HG03342 (cell line): ENCODE data around the gene XRCC2.
"Not testable (repeated sequence)": the region's sequence is repeated elsewhere in the genome, so short reads cannot be mapped to it uniquely, and the experiment has no call there.

Experiments
- ATAC-seq: cut with Tn5 transposase; IDR thresholded peaks from one replicate; pipeline ENCODE4 v1.9.1; 2021; ENCODE audit warnings: mild to moderate bottlenecking, moderate library complexity; ENCODE audit not compliant: unreplicated experiment

Gene XRCC2

DNA sequence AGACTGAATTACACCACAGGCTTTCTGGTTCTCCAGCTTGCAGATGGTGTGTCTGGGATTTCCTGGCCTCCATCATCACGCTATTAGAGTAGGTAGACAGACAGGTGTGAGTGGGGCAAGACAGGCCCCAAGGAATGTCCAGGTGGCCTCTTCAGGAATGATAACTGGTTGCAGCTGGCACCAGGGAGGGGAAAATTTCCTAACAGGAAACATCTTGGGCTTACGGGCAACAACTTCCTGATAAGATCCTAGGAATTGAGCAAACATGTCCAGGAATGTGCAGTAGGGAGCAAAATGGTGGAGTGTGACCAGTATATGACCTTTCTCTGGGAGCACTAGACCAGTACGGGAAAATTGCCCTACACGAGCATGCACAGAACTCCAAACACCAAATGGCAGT, 11.3 kb downstream of the XRCC2 start:
- ATAC-seq, result no peak

DNA sequence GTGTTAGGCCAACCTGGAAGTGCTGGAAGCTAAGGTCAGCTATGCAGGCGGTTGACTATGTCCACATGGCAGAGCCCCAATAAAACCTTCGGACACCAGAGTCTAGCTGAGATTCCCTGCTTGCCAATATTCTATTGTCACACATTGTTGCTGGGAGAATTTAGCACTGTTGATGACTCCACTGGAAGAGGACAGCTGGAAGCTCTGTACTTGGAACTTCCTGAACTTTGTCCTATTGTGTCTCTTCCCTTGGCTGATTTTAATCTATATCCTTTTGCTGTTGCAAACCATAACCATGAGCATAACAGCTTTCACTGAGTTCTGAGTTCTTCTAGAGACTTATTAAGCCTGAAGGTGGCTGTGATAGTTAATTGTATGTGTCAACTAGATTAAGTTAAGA, 12.0 kb downstream of the XRCC2 start:
- ATAC-seq, result no peak

DNA sequence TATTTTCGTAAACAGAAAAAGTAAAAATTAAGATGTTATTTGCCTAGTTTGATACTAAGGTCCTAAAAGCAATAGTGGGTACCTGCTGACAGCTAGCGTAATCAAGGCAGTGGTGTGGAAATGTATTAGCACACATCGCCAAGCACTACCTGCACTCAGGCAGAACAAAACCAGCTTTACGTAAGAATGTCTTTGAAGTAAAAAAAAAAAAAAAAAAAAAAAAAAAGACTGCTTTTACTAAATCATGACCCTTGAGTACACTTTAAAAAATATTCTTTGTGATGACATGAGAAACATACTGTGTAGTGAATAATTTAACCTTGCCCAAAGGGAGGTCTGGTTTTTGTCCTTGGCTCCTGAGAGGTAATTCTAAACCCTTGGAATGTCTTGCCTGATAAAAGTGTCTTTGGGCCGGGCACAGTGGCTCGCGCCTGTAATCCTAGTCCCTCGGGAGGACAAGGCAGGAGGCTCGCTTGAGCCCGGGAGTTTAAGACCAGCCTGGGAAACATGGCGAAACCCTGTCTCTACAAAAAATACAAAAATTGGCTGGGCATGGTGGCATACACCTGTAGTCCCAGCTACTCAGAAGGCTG, 12.7 kb downstream of the XRCC2 start:
- ATAC-seq, result no peak

DNA sequence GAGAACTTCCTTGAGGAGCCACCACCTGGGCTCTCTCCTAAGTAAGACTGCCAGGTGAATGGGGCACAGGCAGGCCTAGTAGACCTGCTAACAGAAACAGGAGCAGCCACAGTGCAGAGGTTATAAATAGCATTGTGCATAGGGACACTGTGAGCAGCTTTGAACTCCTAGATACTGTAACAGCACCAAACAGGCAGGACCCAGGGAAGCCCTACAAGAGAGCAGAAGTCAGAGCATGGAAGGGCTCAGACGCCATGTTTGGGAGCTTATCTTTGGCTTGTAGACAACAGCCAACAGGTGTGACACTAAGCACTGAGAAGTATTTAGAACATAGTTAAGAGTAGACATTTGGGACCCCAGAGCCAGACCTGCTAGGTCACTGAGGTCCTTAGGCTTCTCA, 14.5 kb downstream of the XRCC2 start:
- ATAC-seq, result no peak

DNA sequence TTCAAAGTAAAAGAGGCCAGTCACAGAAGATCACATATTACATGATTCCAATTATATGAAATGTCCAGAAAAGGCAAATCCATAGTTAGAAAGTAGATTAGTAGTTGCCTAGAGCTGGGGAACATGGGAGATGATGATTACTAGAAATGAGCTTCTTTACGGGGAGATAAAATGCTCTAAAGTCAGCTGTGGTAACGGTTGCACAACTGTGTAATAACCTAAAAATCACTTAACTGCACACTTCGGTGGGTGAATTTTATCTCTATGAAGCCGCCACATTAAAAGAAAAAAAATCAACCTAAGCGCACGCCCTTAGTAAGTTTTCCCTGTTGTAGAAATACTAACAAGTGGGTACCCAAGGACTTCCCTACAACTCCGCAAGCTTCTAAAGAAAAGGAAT, 15.9 kb downstream of the XRCC2 start:
- no peak for ATAC-seq

DNA sequence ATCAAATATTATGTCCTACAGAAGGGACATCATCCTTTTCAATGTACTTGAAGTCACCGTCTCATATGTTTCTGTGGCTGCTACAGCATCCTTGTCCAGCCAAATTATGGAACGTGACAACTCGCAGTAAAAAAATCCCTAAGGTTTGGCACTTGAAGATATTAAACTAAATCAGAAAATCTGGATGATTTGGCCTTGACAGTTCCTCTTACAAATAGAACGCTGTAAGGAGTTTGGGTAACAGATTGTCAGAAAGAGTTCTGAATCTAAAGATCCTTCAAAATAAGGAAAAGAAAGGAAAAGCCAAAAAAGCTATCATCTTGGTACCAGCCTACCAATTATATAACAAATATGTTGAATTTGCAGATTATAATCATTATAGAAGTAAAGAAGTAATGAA, 21.0 kb downstream of the XRCC2 start:
- ATAC-seq, result no peak

DNA sequence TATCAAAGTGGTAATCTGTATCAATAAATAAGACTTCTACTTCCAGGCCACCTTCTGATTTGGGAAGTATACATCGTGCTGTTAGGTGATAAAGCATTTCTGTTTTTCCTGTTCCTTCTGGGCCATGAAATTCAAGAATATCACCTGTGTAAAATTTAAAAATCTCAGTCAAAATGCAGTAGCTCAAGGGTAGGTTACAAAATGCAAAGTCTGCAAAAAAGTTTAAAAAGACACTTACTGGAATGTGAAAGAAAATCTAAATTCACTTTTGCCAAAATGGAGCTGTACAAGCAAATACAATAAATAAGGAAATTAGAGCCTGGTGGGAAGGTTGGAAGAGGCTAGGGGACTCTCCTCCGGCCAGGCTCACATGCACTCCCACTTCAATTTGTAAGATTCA, 26.7 kb downstream of the XRCC2 start:
- ATAC-seq, result no peak

DNA sequence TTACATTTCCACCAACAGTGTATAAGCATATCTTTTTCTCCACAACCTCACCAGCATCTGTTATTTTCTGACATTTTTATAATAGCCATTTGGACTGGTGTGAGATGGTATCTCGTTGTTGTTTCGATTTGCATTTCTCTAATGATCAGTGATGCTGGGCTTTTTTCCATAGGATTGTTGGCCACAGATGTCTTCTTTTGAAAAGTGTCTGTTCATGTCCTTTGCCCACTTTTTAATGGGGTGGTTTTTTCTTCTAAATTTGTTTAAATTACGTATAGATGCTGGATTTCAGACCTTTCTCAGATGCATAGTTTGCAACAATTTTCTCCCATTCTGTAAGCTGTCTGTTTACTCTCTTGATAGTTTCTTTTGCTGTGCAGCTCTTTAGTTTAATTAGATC, 28.9 kb downstream of the XRCC2 start:
- no peak for ATAC-seq

DNA sequence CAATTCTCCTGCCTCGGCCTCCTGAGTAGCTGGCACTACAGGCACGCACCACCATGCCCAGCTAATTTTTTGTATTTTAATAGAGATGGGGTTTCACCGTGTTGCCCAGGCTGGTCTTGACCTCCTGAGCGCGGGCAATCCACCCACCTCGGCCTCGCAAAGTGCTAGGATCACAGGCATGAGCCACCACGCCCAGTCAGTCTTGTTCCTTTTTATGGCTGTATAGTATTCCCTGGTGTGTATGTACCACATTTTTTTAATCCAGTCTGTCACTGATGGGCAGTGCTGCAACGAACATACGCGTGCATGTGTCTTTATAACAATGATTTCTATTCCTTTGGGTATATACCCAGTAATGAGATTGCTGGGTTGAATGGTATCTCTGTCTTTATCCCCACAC, 29.4 kb downstream of the XRCC2 start:
- not testable (repeated sequence) for ATAC-seq

DNA sequence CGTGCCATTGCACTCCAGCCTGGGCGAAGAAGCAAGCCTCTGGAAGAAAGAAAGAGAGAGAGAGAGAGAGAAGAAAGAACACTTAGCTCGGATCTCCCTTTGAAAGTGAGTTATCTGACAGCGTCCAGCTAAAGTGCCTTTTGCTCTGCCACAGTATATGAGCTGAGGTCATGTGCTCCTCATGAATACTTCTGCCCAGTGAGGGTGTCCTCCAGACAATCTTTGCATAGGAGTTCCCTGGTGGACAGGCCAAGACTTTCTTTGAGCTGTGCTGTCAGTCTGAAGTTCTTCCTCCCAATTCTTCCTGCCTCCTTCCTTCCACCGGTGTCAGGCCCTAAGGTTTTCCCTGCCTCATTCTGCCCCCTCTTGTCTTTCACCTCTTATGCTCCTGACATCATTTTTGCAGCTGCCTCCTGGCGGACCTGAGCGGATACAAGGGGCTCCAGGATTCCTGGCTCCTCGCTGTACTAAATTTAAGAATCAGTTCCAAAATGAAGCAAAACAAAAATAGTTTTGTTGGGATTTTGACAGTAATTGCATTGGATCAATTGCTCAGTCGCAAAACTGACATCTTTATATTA, 31.9 kb downstream of the XRCC2 start:
- no peak for ATAC-seq

DNA sequence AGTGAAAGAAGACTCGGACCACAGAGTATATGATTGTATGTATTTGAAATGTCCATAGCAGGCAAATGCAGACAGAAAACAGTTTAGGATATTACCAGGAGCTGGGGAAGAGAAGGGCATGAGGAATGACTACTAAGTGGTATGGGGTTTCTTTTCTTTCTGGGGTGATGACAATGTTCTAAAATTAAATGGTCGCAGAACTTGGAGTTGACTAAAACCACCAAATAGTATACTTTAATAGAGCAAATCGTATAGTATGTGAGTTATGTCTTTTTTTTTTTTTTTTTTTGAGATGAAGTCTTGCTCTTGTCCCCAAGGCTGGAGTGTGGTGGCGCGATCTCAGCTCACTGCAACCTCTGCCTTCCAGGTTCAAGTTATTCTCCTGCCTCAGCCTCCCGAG, 34.6 kb downstream of the XRCC2 start:
- ATAC-seq, result no peak

DNA sequence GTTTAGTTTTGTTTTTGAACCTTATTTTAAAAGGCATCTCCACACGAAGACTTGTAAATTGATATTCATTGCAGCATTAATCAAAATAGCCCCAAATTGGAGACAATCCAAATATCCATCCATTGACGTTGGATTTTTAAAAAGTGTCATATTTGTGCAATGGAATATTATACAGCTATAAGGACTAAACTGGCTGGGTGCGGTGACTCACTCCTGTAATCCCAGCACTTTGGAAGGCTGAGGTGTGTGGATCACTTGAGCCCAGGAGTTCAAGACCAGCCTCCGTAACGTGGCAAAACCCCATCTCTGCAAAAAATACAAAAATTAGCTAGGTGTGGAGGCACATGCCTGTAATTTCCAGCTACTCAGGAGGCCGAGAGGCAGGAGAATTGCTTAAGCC, 35.1 kb downstream of the XRCC2 start:
- no peak for ATAC-seq

DNA sequence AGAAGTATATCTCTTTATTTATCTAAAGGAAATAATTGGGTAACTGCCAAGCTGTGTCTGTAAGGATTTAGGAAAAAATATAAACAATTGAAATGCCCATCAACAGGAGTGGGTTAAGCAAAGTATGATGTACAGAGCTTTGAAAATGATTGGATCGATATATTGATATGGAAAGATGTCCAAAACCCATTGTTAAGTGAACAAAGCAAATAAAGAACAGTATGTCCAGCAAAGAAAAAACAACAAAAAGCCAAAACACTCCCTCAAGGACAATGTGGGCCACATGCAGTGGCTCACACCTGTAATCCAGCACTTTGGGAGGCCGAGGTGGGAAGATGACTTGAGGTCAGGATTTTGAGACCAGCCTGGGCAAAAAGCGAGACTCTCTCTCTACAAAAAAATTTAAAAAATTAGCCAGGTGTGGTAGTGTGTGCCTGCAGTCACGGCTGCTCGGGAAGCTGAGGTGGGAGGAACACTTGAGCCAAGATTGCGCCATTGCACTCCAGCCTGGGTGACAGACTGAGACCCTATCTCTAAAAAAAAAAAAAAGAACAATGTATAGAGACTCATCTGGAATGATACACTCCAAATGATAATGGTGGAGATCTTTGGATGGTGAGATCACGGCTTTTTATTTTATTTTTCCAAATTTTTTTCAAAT, 37.9 kb downstream of the XRCC2 start:
- no peak for ATAC-seq

DNA sequence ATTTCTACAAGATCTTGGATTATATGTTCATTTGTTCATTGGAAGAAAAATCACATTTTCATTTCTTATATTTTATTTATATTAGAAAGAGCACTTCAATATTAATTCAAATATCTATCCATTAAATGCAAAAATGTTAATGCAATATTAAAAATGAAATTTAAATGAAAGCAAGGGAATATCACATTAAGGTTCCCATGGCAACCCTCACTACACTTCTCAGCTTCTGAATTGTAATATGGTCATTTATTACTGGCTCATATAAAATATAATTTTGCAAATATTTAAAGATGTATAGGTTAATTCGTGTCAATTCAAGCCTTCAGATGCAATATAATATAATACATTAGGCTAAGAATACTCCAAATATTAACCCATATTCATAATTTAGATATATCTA, 38.8 kb downstream of the XRCC2 start:
- ATAC-seq, result no peak

DNA sequence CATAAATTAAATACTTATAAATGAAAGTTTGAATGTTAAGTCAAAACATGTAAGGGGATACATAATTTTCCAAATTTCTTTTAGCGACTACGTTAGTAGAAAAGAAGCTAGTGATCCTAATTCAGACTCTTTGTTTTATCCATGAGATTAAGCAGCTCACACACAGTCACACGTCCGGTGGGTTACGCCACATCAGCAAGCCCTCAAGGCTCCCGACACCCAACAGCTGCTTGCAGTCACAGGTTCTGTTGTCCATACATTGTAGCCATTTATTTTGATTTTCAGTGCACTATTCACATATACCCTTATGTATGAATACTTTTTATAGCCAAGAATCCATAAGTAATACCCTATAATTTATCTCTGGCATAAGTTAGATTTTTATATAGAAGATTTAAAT, 39.5 kb downstream of the XRCC2 start:
- no peak for ATAC-seq

DNA sequence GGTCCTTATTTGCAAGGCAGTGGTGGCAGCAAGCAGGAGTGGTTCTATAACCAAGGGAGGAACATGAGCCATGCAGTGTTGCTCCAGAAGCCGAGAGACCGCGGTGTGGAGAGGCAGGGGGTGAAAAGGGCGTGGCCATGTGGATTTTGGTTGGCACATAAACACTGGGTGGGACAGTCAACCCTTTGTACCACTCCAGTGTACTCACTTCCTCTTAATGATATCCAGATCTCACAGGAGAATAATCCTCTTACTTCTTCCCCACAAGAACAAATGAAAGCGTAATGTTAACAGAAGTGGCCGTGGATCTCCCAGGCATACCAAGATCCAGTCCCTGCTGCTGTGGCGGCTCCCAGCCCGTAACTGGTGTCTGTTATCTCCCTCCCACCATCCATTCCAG, 42.4 kb downstream of the XRCC2 start:
- ATAC-seq, result no peak

DNA sequence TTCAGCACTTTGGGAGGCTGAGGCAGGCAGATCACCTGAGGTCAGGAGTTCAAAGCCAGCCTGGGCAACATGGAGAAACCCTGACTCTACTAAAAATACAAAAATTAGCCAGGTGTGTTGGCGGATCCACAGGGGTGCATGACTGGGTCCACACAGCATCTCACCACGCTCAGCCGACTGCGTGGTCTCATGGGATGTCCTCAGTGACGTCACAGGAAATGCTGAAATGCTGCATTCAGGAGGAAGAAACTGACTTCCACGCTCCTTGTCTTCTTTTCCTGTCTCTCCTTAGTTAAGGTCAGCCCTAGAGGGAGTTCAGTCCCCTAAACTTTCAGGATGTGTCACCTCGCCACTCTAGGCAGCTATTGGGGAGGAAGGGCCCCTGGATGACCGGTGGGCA, 42.9 kb downstream of the XRCC2 start:
- ATAC-seq, result no peak

DNA sequence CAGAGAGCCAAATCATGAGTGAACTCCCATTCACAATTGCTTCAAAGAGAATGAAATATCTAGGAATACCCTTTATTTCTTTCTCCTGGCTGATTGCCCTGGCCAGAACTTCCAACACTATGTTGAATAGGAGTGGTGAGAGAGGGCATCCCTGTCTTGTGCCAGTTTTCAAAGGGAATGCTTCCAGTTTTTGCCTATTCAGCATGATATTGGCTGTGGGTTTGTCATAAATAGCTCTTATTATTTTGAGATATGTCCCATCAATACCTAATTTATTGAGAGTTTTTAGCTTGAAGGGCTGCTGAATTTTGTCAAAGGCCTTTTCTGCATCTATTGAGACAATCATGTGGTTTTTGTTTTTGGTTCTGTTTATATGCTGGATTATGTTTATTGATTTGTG, 47.2 kb downstream of the XRCC2 start:
- ATAC-seq, result not testable (repeated sequence)

DNA sequence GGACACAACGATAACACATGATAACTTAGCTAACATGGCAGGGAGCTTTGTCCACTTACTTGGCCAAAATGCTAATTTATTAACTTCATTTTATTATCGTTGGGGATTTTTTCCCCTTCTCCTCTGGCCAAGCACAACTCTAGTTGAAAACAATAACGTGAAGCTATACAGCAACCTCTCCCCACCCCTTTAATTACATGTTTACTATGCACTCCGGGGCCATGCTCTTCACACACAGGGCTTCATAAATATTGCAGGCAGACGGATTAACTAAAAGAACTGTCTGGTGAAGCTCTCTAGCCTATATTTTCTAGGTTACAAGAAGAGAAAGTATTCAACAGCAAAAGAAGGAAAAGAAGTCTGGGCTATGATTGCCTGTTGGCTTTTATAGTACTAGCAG, 51.7 kb downstream of the XRCC2 start:
- ATAC-seq, result no peak

DNA sequence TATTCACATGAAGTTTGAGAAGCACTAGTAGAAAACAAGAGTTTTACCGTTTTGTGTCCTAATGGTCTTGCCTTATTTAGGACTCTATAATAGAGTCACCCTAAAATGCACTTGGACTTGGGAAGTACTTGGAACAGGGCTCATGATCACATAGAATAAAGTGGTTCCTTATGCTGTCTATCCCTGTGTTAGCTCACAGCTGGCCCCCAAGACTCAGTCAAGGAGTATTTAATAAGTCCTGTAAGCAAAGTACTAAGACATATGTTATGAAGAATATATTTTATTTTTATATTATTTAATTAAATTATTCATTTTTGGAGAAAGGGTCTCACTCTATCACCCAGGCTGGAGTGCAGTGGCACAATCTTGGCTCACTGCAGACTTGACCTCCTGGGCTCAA, 54.5 kb downstream of the XRCC2 start:
- ATAC-seq, result no peak

DNA sequence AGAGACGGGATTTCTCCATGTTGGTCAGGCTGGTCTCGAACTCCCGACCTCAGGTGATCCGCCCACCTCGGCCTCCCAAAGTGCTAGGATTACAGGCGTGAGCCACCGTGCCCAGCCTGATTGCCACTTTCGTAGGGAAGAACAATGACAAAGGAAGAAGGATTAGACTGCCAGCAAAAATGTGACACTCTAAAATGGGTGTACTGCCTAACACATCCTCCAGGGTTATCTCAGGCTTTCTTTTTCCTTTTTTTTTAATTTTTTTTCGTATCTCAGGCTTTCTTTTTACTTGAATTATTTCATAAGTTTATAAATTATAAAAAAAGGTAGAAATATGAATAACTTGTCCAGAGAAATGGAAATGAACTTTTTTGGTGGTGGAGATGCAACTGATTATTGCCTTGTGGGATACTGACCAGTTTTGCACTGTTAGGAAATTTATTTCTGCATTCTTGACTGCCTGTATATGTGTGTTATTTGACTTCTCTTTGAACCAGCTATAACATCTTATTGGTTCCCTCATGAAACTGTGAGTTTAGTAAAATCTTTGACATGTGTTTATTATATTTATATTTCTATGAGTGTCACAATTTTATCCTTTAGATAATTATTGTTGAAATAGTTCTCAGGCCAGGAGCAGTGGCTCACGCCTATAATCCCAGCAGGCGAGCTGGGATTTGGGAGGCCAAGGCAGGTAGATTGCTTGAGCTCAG, 56.8 kb downstream of the XRCC2 start:
- no peak for ATAC-seq

DNA sequence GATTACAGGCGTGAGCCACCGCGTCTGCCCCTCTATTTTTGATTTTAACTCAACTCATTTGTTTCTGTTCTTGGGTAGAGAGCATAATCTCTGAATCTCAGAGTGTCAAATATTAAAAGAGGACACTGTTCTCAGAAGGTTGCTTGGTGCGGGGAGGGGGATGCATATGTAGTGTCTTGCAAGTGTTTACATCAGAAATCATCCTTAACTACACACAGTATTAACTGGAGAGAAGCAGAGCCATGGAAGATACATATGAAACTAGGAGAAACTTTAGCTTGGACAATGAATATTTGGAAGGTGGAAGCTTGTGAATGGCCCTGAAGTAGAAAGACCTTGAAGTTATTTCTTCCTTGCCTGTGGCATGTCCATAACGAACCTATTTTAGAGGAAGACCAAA, 57.5 kb downstream of the XRCC2 start:
- ATAC-seq, result no peak
